HepG2 (cell line): ENCODE results near the gene SS18L1. TPM values are rescaled to one million over a fixed set of nuclear protein-coding genes. Genes with fewer than 3 reads are reported as not detected.
A peak's percentile ranks its signal among the peaks of the same experiment; 100 is the strongest.

Experiments used
- AHR ChIP-seq: IDR thresholded peaks from 2 replicates; pipeline ENCODE4 v1.6.1; 2018; ENCODE audit warnings: missing genetic modification reagents, missing compliant biosample characterization
- ARNT ChIP-seq: fragments of 450-650 bp; IDR thresholded peaks from 2 replicates; pipeline ENCODE4 v1.6.1; 2017
- ARNT2 ChIP-seq: sonication (generic); formaldehyde crosslinking; IDR thresholded peaks from 2 replicates; pipeline ENCODE4 v1.8.0; 2022; ENCODE audit warnings: mild to moderate bottlenecking, low read depth, missing genetic modification reagents, moderate library complexity
- ATF6 ChIP-seq: sonication (generic); formaldehyde crosslinking; conservative IDR thresholded peaks from 2 replicates; pipeline ENCODE4 v1.4.0; 2020; ENCODE audit warnings: missing genetic modification reagents
- CBFB ChIP-seq: sonication (generic); formaldehyde crosslinking; IDR thresholded peaks from 2 replicates; pipeline ENCODE4 v1.4.0; 2020; ENCODE audit warnings: missing genetic modification reagents
- CREM ChIP-seq, 2 experiments: sonication (generic) in 1 of 2; formaldehyde crosslinking in 1 of 2; IDR thresholded peaks; 2 replicates each; pipeline versions ENCODE4 v1.4.0 to v1.6.1; 2016 to 2020; ENCODE audit warnings: antibody characterized with exemption in 1 of 2, mild to moderate bottlenecking in 1 of 2, missing genetic modification reagents in 1 of 2
- DRAP1 ChIP-seq: IDR thresholded peaks from 2 replicates; pipeline ENCODE4 v1.6.1; 2016; ENCODE audit warnings: missing genetic modification reagents, missing compliant biosample characterization
- GATAD1 ChIP-seq: IDR thresholded peaks from 2 replicates; pipeline ENCODE4 v1.6.1; 2016; ENCODE audit warnings: missing genetic modification reagents, missing compliant biosample characterization
- HOXD1 ChIP-seq: sonication (generic); formaldehyde crosslinking; IDR thresholded peaks from 2 replicates; pipeline ENCODE4 v1.5.0; 2020; ENCODE audit warnings: missing genetic modification reagents
- KMT2A ChIP-seq: sonication (generic); formaldehyde crosslinking; IDR thresholded peaks from 2 replicates; pipeline ENCODE4 v1.4.0; 2020; ENCODE audit warnings: missing genetic modification reagents
- RNF219 ChIP-seq: sonication (generic); formaldehyde crosslinking; IDR thresholded peaks from 2 replicates; pipeline ENCODE4 v1.5.0; 2020; ENCODE audit warnings: mild to moderate bottlenecking, missing genetic modification reagents
- YEATS2 ChIP-seq: sonication (generic); formaldehyde crosslinking; IDR thresholded peaks from 2 replicates; pipeline ENCODE4 v1.4.0; 2020; ENCODE audit warnings: missing genetic modification reagents, borderline replicate concordance
- YY1 ChIP-seq: IDR thresholded peaks from 2 replicates; pipeline ENCODE4 v1.6.1; 2011; ENCODE audit warnings: low read length, low read depth, moderate library complexity, mild to moderate bottlenecking; ENCODE audit not compliant: insufficient read depth, insufficient replicate concordance
- ZBTB33 ChIP-seq: sonication (generic); formaldehyde crosslinking; IDR thresholded peaks from 2 replicates; pipeline ENCODE4 v1.4.0; 2020; ENCODE audit warnings: missing genetic modification reagents
- ZFP37 ChIP-seq: sonication (generic); formaldehyde crosslinking; IDR thresholded peaks from 2 replicates; pipeline ENCODE4 v1.4.0; 2020; ENCODE audit warnings: missing genetic modification reagents, borderline replicate concordance
- ZNF34 ChIP-seq: sonication (generic); formaldehyde crosslinking; IDR thresholded peaks from 2 replicates; pipeline ENCODE4 v1.4.0; 2020; ENCODE audit warnings: mild to moderate bottlenecking, missing genetic modification reagents, borderline replicate concordance
- ZNF574 ChIP-seq: sonication (generic); formaldehyde crosslinking; IDR thresholded peaks from 2 replicates; pipeline ENCODE4 v1.4.0; 2020; ENCODE audit warnings: missing genetic modification reagents
- ZNF768 ChIP-seq: sonication (generic); formaldehyde crosslinking; IDR thresholded peaks from 2 replicates; pipeline ENCODE4 v1.4.0; 2020; ENCODE audit warnings: missing genetic modification reagents
- ZSCAN21 ChIP-seq: sonication (generic); formaldehyde crosslinking; IDR thresholded peaks from 2 replicates; pipeline ENCODE4 v1.8.0; 2022; ENCODE audit warnings: mild to moderate bottlenecking, missing genetic modification reagents, moderate library complexity, borderline replicate concordance
- polyA plus RNA-seq, 8 experiments: library from polyadenylated mRNA; depleted of rRNA in 3 of 8; stranded (reverse) in 7 of 8; unstranded in 1 of 8; fragments of >200 nt; fragmentation: Illumina TruSeq in 4 of 8; extraction: Trizol in 4 of 8; gene quantifications; 2 replicates each; pipeline versions ENCODE4 v1.2.1 to v1.2.3, GENCODE V29; 2011 to 2016; ENCODE audit warnings: low read depth in 4 of 8, missing spikeins in 1 of 8, mixed read lengths in 1 of 8; ENCODE audit not compliant: insufficient read depth in 1 of 8
- total RNA-seq, 5 experiments: library from RNA; depleted of rRNA; stranded (reverse); fragments of >200 nt; fragmentation: Illumina TruSeq; extraction: Trizol; gene quantifications; 2 replicates each; pipeline ENCODE4 v1.2.3, GENCODE V29; 2016; ENCODE audit warnings: low read depth in 1 of 5

The SS18L1 gene
- total and polyA plus RNA-seq, 2 of the 13 experiments (the other 11 are each of a cell fraction or from before 2014, with no cell fraction given): 17.8 to 27.6 TPM

- 0 out of 2 replicates have a peak, but pooled peaks have one; percentile 41 for TF ChIP-seq YEATS2 (CRISPR knock-in tag)
- peak; percentile 22; the same call in 1 of the 2 replicates for TF ChIP-seq DRAP1 (CRISPR knock-in tag)
- TF ChIP-seq ZNF574 (CRISPR knock-in tag): peak; percentile 46; the same call in 1 of the 2 replicates
- TF ChIP-seq HOXD1 (CRISPR knock-in tag): 0 out of 2 replicates have a peak, but pooled peaks have one; percentile 7
- TF ChIP-seq YY1: no peak
- peak; percentile 50; the same call in 1 of the 2 replicates for TF ChIP-seq ZSCAN21 (CRISPR knock-in tag)
- TF ChIP-seq ARNT: no peak
- TF ChIP-seq ARNT2 (CRISPR knock-in tag): peak; percentile 53; the same call in 1 of the 2 replicates
- TF ChIP-seq ZNF34 (CRISPR knock-in tag): no peak
- 0 out of 2 replicates have a peak, but pooled peaks have one; percentile 42 for TF ChIP-seq CBFB (CRISPR knock-in tag)
- peak; percentile 84; the same call in 1 of the 2 replicates for TF ChIP-seq AHR
- TF ChIP-seq RNF219: no peak
- TF ChIP-seq ZBTB33 (CRISPR knock-in tag): peak; percentile 96
- 0 out of 2 replicates have a peak, but pooled peaks have one; percentile 50 for TF ChIP-seq KMT2A (CRISPR knock-in tag)
- peak; percentile 79; the same call in 1 of the 2 replicates for TF ChIP-seq ZFP37 (CRISPR knock-in tag)
- peak; percentile 50; the same call in 1 of the 2 replicates for TF ChIP-seq ZNF768 (CRISPR knock-in tag)
- no peak for TF ChIP-seq ATF6 (CRISPR knock-in tag)
- peak; percentile 58 for TF ChIP-seq GATAD1 (CRISPR knock-in tag)
- no peak for TF ChIP-seq CREM (IDR thresholded peaks at IDR 0.05)
- no peak for TF ChIP-seq CREM (CRISPR knock-in tag; IDR thresholded peaks at IDR 0.05)
Measured at GRCh38 chr20:62156592-62157386, 13.2 kb downstream of the SS18L1 start (continued).
